GM20431 (cell line): ENCODE results near the gene MAST4.

Source experiments
- in situ Hi-C: fragments of 300-500 bp; cut with MseI, MboI; formaldehyde crosslinking; loops from one replicate; pipeline ENCODE4 v1.15.0; 2020; ENCODE audit warnings: low sequenced_read_pairs; ENCODE audit not compliant: unreplicated experiment

Gene MAST4

GRCh38 chr5:67090040-67090439 is 493.8 kb downstream of the MAST4 start:
- in situ Hi-C loops: no loop called here

DNA sequence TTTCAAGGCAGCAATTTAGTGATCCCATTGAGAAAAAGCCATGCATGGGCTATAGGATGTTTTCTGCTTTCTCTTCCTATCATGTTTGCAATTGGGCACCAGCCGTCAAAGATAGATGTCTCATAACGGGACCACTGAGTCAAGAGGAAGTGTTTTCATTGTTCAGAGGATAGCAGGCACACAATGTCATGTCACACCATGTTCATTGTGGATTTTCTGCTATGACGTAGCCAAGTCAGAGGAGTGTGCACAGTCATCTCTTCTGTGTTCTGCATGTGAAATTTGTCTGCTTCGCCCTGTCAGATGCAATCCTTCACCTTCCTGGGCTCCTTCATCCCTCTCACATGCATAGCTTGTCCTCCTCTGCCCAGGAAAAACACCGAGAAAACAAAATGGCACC is 494.4 kb downstream of the MAST4 start:
- in situ Hi-C loops: no loop called here

DNA sequence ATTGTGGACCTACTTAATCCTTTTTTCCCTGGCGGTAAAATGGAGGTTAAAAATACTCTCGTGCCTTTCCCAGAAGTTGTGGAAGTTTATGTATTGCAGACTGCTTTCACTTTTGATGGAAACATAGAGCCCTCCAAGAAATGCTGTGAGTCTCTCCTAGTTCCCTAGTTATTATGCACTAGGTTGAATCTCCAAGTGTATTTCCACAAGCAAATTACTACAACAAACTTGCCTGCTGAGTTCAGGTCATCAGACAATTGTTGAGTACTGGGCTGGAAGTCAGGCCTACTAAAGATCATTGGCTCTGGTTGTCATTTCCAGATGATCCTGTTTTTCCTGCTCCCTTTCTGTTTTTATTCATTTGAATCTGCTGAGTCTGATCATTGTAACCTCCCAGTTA is 496.3 kb downstream of the MAST4 start:
- in situ Hi-C loops: no loop called here

DNA sequence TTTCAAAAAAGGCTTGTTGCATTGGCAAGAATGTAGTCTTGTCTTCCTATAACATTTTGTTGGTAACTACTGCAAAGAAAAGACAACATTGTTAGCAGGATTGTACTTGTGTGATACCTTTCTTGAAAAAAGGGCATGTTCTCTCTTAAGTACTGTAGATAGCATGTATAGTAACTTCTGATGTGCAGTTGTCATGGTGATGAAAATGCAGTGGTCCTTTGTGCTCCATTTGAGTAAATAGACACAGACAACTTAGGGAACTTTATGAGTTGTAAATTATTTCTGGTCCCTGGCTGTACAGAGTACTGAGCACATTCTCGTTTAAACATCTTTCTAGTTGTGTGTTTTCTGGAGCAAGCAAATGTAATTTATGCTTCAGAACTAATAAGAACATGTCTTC is 497.1 kb downstream of the MAST4 start:
- in situ Hi-C loops: no loop called here

GRCh38 chr5:67094476-67095300 is 498.5 kb downstream of the MAST4 start:
- in situ Hi-C loops: no loop called here

DNA sequence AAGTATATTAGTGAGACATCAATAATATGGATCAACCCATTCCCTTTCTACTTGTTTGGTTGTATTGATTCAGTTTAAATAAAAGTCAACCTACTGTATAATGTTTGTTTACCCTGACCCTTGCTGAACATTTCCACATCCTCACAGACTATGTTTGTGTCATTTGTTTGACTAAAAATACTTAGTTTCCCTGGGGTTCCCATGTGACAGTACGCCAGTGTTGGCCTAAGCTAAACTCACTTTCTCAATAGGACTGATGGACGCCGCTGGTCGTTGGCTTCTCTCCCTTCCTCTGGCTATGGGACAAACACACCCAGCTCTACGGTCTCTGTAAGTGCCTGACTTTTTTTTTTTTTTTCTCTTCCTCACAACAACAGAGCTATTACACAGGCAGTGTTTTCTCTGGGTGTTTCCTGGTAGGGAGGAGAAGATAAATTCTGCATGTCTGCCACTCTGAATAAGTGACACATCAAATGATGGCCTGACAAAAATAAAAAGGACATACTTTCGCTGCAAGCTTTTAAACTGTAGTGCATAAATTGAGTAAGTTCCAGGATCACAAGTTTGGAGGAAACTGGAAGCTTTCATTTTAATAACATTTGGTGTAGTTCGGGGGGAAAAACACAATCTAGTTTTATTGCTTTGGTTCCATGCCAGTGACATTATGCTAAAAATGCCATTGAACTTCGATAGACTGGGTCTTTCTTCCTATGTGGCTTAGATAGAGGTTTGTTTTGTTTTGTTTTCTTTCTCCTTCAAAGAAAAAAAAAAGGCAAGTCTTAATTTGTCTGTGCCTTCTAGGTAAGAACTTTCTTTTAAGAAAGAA is 499.4 kb downstream of the MAST4 start:
- in situ Hi-C loops: no loop called here

DNA sequence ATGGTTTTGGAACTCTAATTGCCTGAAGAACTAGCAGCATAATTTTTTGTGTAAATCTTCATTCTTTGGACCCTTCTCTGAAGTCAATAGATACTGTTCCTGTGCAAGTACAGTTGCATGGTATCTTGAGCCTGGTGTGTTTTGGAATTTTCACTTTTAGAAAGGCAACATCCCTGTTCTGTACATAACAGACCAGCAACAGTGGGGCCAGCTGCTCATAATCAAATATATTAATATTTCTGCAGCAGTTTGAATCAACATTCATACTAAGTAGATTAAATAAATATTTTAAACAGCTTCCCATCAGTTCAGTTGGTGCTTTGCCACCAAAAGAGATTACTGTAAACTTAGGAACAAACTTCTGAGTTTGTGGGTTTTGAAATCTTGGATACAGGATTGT is 502.5 kb downstream of the MAST4 start:
- in situ Hi-C loops: no loop called here

GRCh38 chr5:67100301-67100700 is 504.1 kb downstream of the MAST4 start:
- in situ Hi-C loops: no loop called here

DNA sequence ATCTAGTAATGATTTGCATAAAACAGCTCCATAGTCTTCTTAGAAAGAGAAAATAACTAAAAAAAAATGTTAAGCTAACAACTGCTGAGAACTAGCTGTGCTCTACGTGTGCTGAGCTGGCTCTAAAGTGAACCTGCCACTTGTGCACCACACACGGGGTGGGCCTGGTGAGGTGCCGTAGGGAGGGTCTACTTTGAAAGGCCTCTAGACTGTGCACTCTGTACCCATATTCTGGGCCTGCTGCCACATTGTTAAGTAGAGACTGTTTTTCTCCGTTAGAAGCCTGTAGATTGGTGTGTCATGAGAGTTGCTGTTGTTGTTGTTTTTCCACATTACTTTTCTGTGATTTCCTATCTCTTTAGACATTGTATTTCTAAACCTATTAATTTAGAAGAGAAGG is 506.5 kb downstream of the MAST4 start:
- in situ Hi-C loops: no loop called here

GRCh38 chr5:67104859-67105258 is 508.7 kb downstream of the MAST4 start:
- in situ Hi-C loops: no loop called here

DNA sequence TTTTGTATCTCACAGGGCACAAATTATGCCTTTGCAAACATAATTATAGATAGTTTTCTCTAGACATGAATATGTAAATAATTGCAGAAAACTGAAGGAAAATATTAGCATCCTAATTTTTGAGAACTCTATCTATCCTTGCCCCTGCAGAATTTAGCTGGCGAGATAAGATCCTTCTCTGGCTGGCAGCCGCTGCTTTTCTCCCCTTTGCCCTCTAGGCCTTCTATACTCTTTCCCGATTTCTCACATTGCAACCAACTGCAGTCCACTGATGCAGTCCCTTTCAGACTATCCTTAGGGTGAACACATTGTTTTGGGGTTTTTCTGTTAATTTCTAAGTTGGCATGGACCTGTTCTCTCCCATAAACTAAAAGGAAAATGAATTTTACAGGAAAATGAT is 509.1 kb downstream of the MAST4 start:
- in situ Hi-C loops: no loop called here

- in situ Hi-C loops: no loop called here
These were observed 510.6 kb downstream of the MAST4 start for GRCh38 chr5:67106626-67107342.

- in situ Hi-C loops: no loop called here
These were observed 515.6 kb downstream of the MAST4 start for GRCh38 chr5:67111779-67112178.

DNA sequence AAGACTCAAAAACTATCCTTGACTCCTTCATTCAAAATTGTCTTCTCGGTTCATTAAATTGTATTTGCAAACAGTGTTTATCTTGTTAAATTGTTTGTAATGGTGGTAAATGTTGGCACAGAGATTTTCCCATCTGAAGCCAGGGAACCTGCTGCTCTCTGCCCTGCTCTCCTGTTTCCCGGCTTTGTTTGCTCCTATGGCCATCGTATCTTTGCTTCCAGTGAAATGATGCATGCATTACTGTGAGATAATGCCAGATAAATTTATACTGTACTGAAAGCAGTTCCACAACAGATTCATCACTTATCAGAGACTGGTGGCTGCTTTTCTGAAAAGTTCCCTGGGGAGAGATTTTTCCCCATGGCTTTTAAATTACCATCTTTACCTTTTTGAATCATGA is 519.1 kb downstream of the MAST4 start:
- in situ Hi-C loops: no loop called here

DNA sequence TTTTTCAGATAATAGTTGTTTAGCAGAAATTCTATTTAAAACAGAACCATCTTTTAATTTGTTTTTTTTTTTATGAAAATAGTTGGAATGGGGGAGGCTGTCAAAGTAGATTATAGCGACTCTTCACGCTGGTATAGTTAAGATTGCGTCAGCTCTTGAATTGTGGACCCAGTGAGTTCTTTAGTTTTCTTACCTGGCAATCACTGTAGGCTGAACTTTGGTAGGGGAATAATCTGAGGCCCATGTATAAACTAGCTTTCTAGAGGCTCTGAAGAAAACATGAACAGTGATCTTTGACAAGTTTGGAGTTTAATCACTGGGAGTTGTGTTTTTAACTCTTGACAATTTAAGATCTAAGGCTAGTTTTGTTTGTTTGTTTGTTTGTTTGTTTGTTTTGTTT is 519.6 kb downstream of the MAST4 start:
- in situ Hi-C loops: no loop called here

DNA sequence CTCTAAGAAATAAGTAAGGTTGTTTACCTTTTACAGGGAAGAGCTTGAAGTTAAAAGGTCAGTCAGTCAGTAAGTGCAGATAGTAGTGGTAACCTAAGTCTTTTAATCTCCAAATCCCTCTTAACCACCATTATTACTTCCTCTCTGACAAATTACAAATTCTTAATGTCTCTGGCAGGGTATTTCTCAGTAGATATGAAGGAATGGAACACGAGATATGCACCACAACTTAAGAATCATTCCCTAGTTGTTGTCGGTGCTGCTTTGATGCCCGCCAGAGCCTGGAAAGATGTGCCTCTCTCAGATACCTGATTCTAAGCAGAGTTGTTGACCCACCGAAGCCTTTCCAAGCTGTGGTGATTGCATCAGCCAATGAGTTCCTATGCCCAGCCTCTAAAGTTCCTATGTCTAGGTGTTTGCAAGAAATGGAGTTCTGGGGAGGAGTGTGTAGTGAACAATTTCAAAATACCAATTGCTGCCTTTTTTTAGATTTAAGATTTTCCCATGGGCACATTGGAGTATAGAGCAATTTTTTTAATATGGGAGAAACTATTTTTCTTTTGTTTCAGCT is 521.9 kb downstream of the MAST4 start:
- in situ Hi-C loops: no loop called here

GRCh38 chr5:67119010-67119409 is 522.8 kb downstream of the MAST4 start:
- in situ Hi-C loops: no loop called here

DNA sequence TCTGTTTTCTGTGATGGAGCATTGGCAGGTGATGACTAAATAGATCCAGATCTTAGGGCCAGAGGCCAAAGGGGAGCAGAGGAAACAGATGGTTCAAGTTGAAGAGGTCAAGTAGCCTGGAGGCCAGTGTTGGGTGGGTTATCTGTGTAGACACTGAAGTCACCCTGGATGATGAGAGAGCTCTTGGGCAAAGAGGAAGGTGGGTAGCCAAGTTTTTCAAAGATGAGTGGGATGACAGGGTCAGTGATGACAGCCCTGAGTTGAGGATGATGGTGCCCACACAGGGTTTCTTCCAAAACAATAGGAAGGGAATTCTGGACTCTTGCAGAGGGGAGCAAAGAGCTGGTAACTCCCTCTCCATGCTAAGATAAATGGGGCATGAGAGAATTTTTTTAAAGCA is 523.8 kb downstream of the MAST4 start:
- in situ Hi-C loops: no loop called here

DNA sequence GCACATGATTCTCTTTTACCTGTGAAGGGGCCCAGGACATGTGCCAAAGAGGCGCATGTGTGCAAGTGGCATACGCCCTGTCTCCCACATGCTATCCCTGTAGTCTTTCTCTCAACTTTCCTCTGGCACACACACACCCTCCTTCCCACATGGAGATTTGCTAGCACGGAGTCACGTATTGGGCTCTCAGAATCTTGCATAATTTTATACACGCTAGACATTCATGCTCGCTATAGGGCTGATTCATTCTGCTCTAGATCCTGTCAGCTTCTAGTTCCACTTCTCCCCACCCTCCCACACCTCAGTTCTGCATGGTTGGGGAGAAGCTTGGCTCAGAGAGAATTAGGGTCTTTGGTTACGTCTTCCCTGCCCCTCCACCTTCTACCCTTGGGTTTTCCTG is 527.6 kb downstream of the MAST4 start:
- in situ Hi-C loops: no loop called here

DNA sequence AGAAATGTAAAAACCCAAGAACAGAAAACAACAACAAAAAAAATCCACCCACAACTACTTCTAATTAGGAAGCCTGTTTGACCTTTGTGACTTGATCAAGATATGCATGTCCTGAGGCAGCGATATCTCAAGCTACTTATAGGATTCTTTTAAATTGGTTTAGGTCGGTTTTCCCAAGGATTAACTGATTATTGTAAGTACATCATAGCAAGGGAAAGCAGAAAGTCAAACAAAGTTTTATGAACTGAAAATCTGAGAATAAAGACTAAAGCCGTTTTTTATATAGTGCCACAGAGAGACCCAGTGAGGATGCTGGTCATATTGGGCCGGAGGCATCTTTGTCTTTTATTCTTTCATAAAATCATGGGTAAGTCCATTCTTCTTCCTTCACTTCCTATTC is 528.4 kb downstream of the MAST4 start:
- in situ Hi-C loops: no loop called here
